Kidney epithelial cell (primary cell): ENCODE measurements around the gene KIF18B. TPM values are rescaled to one million over a fixed set of nuclear protein-coding genes. Genes with fewer than 3 reads are reported as not detected.

Experiments
- DNase-seq: peaks from one replicate; pipeline ENCODE4 v3.0.0-alpha.2; 2010; ENCODE audit warnings: low read depth
- H3K27me3 ChIP-seq: 2 replicates; pipeline ENCODE4 v1.6.0; 2011; ENCODE audit warnings: low read length; ENCODE audit not compliant: control insufficient read depth, insufficient read depth
- H3K36me3 ChIP-seq: 2 replicates; pipeline ENCODE4 v1.5.1; 2011; ENCODE audit warnings: low read length; ENCODE audit not compliant: control insufficient read depth, insufficient read depth
- H3K4me3 ChIP-seq: 2 replicates; pipeline ENCODE4 v1.5.1; 2011; ENCODE audit warnings: low read depth, mild to moderate bottlenecking, control low read depth, low read length
- CTCF ChIP-seq: IDR thresholded peaks from 2 replicates; pipeline ENCODE4 v1.5.1; 2011; ENCODE audit warnings: mild to moderate bottlenecking, moderate library complexity, low read length, control low read depth, inconsistent platforms; ENCODE audit not compliant: insufficient read depth, poor library complexity, severe bottlenecking
- total RNA-seq: library from RNA; depleted of rRNA; stranded (reverse); fragments of >200 nt; gene quantifications from 2 replicates; pipeline ENCODE4 v1.2.3, GENCODE V29; 2015

KIF18B gene
- total RNA-seq, 1 donor from 2014 or later = 1.4 TPM

- Histone ChIP-seq H3K27me3 (peaks cover 20% of the 10 kb centered on the region), H3K4me3 (no peak overlapping the region), H3K36me3 (no peaks in the 10 kb centered on the region)
- DNase-seq = no peak
- no peak for TF ChIP-seq CTCF
These were observed 27.0 kb downstream of the KIF18B start for GRCh38 chr17:44920565-44920940.

- peaks cover 20% of the 10 kb centered on the region for H3K27me3 ChIP-seq
- DNase-seq = no peak
- TF ChIP-seq CTCF = peak; percentile 85
- H3K4me3 ChIP-seq = no peak overlapping the region
- H3K36me3 ChIP-seq = no peaks in the 10 kb centered on the region
These were observed 27.5 kb downstream of the KIF18B start for GRCh38 chr17:44919885-44920564.

GRCh38 chr17:44919411-44919810 lies 28.2 kb downstream of the KIF18B start:
- H3K36me3 ChIP-seq = no peaks in the 10 kb centered on the region
- no peak for DNase-seq
- H3K4me3 ChIP-seq = no peak overlapping the region
- no peak for TF ChIP-seq CTCF
- H3K27me3 ChIP-seq = peaks cover 20% of the 10 kb centered on the region

GRCh38 chr17:44918006-44918405 lies 29.6 kb downstream of the KIF18B start:
- H3K27me3 ChIP-seq = peaks cover 22% of the 10 kb centered on the region
- no peak for TF ChIP-seq CTCF
- no peak overlapping the region for H3K4me3 ChIP-seq
- no peaks in the 10 kb centered on the region for H3K36me3 ChIP-seq
- no peak for DNase-seq

- Histone ChIP-seq H3K4me3 (no peak overlapping the region), H3K27me3 (peaks cover 17% of the 10 kb centered on the region), H3K36me3 (no peaks in the 10 kb centered on the region)
- TF ChIP-seq CTCF = no peak
- no peak for DNase-seq
These were observed 30.1 kb downstream of the KIF18B start for GRCh38 chr17:44917456-44917855.

DNA sequence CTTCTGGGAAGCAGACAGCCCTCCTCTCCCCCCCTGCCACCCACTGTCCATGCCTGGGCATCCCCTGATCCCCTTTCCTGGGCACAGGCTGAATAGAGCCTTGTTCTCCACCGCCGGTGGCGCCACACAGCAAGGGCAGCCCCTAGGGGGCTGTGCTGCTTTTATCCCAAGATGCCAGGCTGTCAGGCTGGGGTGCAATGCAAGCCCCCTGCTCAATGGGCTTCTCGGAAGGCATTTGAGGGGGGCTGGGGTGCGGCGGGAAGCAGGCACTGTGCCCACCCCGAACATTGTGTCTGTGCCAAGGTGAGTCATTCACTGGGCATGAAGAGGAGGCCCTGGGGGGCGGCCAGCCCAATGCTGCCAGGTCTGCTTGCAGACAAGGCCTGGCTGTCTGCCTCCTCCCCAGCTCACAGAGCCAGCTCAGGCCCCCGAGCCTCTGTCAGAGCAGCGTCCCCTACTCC lies 30.8 kb downstream of the KIF18B start:
- peak; percentile 13 for TF ChIP-seq CTCF
- Histone ChIP-seq H3K4me3 (no peak overlapping the region), H3K36me3 (no peaks in the 10 kb centered on the region), H3K27me3 (peaks cover 13% of the 10 kb centered on the region)
- DNase-seq = no peak
